Smooth muscle cell (in vitro differentiated cells): ENCODE results near the gene RINL. TPM values are rescaled to one million over a fixed set of nuclear protein-coding genes. Genes with fewer than 3 reads are reported as not detected.
"Not testable (repeated sequence)": the region's sequence is repeated elsewhere in the genome, so short reads cannot be mapped to it uniquely, and the experiment has no call there.

Experiments used
- DNase-seq: peaks from one replicate; lab custom pipeline; 2025; ENCODE audit not compliant: unreplicated experiment; lab: John Stamatoyannopoulos, UW
- H2AFZ ChIP-seq: fragments of 200-600 bp; sonication (generic); 2 replicates; pipeline ENCODE4 v1.6.0; 2016; ENCODE audit warnings: antibody characterized with exemption, low read depth, mild to moderate bottlenecking
- H3F3A ChIP-seq: fragments of 200-600 bp; sonication (generic); 2 replicates; pipeline ENCODE4 v1.6.0; 2017; ENCODE audit warnings: antibody characterized with exemption, low read depth
- H3K27ac ChIP-seq: fragments of 200-600 bp; sonication (generic); 2 replicates; pipeline ENCODE4 v1.5.1; 2016; ENCODE audit warnings: low read depth, mild to moderate bottlenecking
- H3K27me3 ChIP-seq: fragments of 200-600 bp; sonication (generic); 2 replicates; pipeline ENCODE4 v1.6.1; 2016; ENCODE audit warnings: low read depth, mild to moderate bottlenecking
- H3K36me3 ChIP-seq: fragments of 200-600 bp; sonication (generic); 2 replicates; pipeline ENCODE4 v1.5.1; 2016; ENCODE audit warnings: low read depth
- H3K4me1 ChIP-seq: fragments of 200-600 bp; sonication (generic); 2 replicates; pipeline ENCODE4 v1.5.1; 2016; ENCODE audit warnings: low read depth
- H3K4me2 ChIP-seq: fragments of 200-600 bp; sonication (generic); 2 replicates; pipeline ENCODE4 v1.6.0; 2016; ENCODE audit warnings: mild to moderate bottlenecking
- H3K4me3 ChIP-seq: fragments of 200-600 bp; sonication (generic); 2 replicates; pipeline ENCODE4 v1.5.1; 2016; ENCODE audit warnings: mild to moderate bottlenecking
- H3K79me2 ChIP-seq: fragments of 200-600 bp; sonication (generic); 2 replicates; pipeline ENCODE4 v1.6.0; 2016; ENCODE audit warnings: low read depth, mild to moderate bottlenecking
- H3K9ac ChIP-seq: fragments of 200-600 bp; sonication (generic); 2 replicates; pipeline ENCODE4 v1.6.0; 2016; ENCODE audit warnings: low read depth
- H3K9me3 ChIP-seq: fragments of 200-600 bp; sonication (generic); replicated peaks from 2 replicates; pipeline ENCODE4 v1.5.1; 2016; ENCODE audit warnings: low read depth
- H4K20me1 ChIP-seq: fragments of 200-600 bp; sonication (generic); 2 replicates; pipeline ENCODE4 v1.6.0; 2016; ENCODE audit warnings: low read depth
- WGBS: methylation state at CpG from one replicate; pipeline ENCODE4 v1.1.7; 2016; ENCODE audit warnings: low lambda C conversion rate; 5-methylcytosine and 5-hydroxymethylcytosine counted together
- polyA plus RNA-seq: library from polyadenylated mRNA; unstranded; fragments of >200 nt; fragmentation: Nextera tagmentation; extraction: Ambion mirVana; gene quantifications from 2 replicates; pipeline ENCODE4 v1.2.1, GENCODE V29; 2016
- total RNA-seq: library from RNA; depleted of rRNA; stranded (reverse); fragments of >200 nt; gene quantifications from 2 replicates; pipeline ENCODE4 v1.2.3, GENCODE V29; 2014
- TF ChIP-seq, protein P1 (sequence below): fragments of 200-600 bp; sonication (generic); IDR thresholded peaks from 2 replicates; pipeline ENCODE4 v1.5.1; 2017; ENCODE audit warnings: borderline replicate concordance, mild to moderate bottlenecking, antibody characterized with exemption; ENCODE audit not compliant: insufficient read depth, poor library complexity, severe bottlenecking

Gene RINL
- total and polyA plus RNA-seq, 2 experiments from 2014 or later, result 2.0 to 3.0 TPM

DNA sequence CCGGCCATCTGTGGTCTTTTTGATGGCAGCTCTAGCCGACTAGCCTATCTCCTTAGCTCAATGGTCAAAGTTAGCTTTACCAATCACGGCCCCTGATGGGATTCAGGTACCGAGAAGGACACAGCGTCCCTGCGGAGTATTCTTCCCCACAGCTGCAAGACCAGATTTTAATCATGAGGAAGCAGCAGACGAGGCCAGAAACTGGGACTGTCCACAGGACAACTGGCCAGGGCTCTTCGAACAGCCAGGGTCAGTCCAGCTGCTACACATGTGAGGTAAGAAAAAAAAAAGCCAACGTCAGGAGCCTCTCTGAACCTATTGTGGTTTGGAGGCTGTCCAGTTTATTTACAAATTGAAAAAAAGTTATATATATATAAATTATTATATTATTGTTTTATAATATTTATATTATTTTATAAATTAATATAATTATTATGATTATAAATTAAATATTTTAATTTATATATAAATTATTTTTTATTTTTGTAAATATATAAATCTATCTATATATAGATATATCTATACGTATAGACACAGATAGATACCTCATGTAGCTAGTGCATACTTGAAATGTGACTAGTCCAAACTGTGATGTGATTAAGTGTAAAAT lies 10.8 kb downstream of the RINL start:
- Histone ChIP-seq H3K9me3 (no peaks in the 10 kb centered on the region), H3K4me3 (no peak overlapping the region), H3K9ac (no peak overlapping the region), H3K27ac (no peak overlapping the region), H3F3A (no peaks in the 10 kb centered on the region), H3K36me3 (no peaks in the 10 kb centered on the region), H3K79me2 (no peaks in the 10 kb centered on the region), H3K4me2 (no peak overlapping the region), H4K20me1 (no peaks in the 10 kb centered on the region), H2AFZ (no peak overlapping the region), H3K4me1 (no peaks in the 10 kb centered on the region), H3K27me3 (no peaks in the 10 kb centered on the region)
- WGBS, result 87% methylated on average over 9 of the region's 10 CpGs
- TF ChIP-seq, protein P1, sequence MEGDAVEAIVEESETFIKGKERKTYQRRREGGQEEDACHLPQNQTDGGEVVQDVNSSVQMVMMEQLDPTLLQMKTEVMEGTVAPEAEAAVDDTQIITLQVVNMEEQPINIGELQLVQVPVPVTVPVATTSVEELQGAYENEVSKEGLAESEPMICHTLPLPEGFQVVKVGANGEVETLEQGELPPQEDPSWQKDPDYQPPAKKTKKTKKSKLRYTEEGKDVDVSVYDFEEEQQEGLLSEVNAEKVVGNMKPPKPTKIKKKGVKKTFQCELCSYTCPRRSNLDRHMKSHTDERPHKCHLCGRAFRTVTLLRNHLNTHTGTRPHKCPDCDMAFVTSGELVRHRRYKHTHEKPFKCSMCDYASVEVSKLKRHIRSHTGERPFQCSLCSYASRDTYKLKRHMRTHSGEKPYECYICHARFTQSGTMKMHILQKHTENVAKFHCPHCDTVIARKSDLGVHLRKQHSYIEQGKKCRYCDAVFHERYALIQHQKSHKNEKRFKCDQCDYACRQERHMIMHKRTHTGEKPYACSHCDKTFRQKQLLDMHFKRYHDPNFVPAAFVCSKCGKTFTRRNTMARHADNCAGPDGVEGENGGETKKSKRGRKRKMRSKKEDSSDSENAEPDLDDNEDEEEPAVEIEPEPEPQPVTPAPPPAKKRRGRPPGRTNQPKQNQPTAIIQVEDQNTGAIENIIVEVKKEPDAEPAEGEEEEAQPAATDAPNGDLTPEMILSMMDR, result no peak
- DNase-seq, result no peak

DNA sequence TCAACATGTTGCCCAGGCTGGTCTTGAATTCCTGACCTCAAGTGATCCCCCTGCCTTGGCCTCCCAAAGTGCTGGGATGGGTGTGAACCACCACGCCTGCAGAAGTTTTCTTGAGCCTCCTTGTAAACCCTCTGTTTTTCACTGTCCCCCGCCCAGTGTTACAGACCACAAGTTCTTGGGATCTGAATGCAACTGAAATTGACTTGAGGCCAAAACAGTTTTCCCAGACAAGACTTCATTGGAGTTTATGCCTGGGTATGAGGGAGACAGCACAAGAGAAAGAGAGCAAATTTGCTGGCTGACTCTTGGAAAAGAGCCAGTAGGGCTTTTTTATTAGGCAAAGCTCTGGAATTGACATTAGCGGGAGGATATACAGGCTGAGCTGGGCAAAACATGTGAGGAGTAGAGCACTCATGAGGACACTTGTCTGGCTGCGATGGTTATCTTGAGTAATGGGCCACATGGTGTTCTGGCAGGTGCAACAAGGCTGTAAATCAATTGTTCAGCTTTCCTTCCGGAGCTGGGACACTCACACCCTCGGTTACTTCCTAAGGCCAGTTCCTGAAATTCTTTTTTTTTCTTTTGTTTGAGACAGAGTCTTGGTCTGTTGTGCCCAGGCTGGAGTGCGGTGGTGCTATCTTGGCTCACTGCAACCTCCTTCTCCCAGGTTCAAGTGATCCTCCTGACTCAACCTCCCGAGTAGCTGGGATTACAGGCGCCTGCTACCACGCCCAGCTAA lies 15.6 kb downstream of the RINL start:
- H3K9me3 ChIP-seq, result no peaks in the 10 kb centered on the region
- no peaks in the 10 kb centered on the region for H3K27me3 ChIP-seq
- peaks cover 12% of the 10 kb centered on the region for H3K4me1 ChIP-seq
- 53% methylated on average over 10 of the region's 10 CpGs for WGBS
- no peaks in the 10 kb centered on the region for H3K36me3 ChIP-seq
- H3K79me2 ChIP-seq, result no peaks in the 10 kb centered on the region
- no peaks in the 10 kb centered on the region for H3F3A ChIP-seq
- DNase-seq, result no peak
- no peak overlapping the region for H2AFZ ChIP-seq
- TF ChIP-seq, protein P1, result no peak
- H4K20me1 ChIP-seq, result no peaks in the 10 kb centered on the region
- no peak overlapping the region for H3K9ac ChIP-seq
- no peak overlapping the region for H3K4me2 ChIP-seq
- H3K4me3 ChIP-seq, result no peak overlapping the region
- H3K27ac ChIP-seq, result no peak overlapping the region

DNA sequence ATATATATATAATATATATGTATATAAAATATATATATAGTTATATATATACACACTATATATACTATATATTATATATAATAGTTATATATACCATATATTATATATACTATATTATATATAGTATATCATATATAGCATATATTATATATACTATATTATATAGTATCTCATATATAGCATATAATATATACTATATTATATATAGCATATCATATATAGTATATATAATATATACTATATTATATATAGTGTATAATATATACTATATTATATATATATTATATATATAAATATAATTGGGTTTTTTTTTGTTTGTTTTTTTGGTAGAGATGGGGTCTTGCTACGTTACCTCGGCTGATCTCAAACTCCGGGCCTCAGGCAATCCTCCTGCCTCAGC lies 16.7 kb downstream of the RINL start:
- Histone ChIP-seq H3K4me1 (peaks cover 12% of the 10 kb centered on the region), H3K27me3 (no peaks in the 10 kb centered on the region), H2AFZ (no peak overlapping the region), H3K9ac (no peak overlapping the region), H3F3A (no peaks in the 10 kb centered on the region), H3K79me2 (no peaks in the 10 kb centered on the region), H3K36me3 (no peaks in the 10 kb centered on the region), H3K4me3 (no peak overlapping the region), H3K4me2 (no peak overlapping the region), H3K9me3 (no peaks in the 10 kb centered on the region), H3K27ac (no peak overlapping the region), H4K20me1 (no peaks in the 10 kb centered on the region)
- WGBS, result 99% methylated on average over 3 of the region's 3 CpGs
- TF ChIP-seq, protein P1, result no peak
- DNase-seq, result no peak

DNA sequence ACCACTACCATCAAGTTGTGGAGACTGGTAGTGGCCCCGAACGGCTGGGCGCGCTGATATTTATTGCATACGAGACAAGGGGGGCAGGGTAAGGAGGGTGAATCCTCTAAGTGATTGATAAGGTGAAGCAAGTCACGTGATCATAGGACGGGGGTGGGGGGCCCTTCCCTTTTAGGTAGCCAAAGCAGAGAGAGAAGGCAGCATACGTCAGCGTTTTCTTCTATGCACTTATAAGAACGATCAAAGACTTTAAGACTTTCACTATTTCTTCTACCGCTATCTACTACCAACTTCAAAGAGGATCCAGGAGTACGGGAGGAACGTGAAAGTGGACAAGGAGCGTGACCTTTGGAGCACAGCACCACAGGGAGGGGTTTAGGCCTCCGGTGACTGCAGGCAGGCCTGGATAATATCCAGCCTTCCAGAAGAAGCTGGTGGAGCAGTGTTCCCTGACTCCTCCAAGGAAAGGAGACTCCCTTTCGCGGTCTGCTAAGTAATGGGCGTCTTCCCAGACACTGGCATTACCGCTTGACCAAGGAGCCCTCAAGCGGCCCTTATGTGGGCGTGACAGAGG lies 18.4 kb downstream of the RINL start:
- not testable (repeated sequence) for H2AFZ ChIP-seq, H3K4me3 ChIP-seq, H3K36me3 ChIP-seq, H3K4me2 ChIP-seq, H4K20me1 ChIP-seq, H3K79me2 ChIP-seq, H3K9me3 ChIP-seq, H3F3A ChIP-seq, H3K9ac ChIP-seq, H3K27ac ChIP-seq, H3K27me3 ChIP-seq, DNase-seq
- H3K4me1 ChIP-seq, result peaks cover 12% of the 10 kb centered on the region
- 72% methylated on average over 21 of the region's 21 CpGs for WGBS
